ENCODE data around the gene MED12L.

Gene MED12L

GRCh38 chr3:151366993-151367392, 281.5 kb downstream of the MED12L start:
- H3K27me3 ChIP-seq (ENCODE audit: insufficient read depth, low read depth), result no peaks in the 10 kb centered on the region
- no peaks in the 10 kb centered on the region for H3K4me1 ChIP-seq (ENCODE audit: low read depth, poor library complexity, severe bottlenecking)
- H3K79me2 ChIP-seq (ENCODE audit: insufficient read depth, low read depth), result no peaks in the 10 kb centered on the region
- no peak overlapping the region for H3K4me2 ChIP-seq
- no peak overlapping the region for H3K9ac ChIP-seq
- H2AFZ ChIP-seq (ENCODE audit: low read depth), result no peak overlapping the region
- H4K20me1 ChIP-seq (ENCODE audit: insufficient read depth), result no peaks in the 10 kb centered on the region
- no peak overlapping the region for H3K4me3 ChIP-seq (IDR thresholded peaks at IDR 0.05; ENCODE audit: insufficient read depth, low read depth, low read length)
- no peaks in the 10 kb centered on the region for H3K36me3 ChIP-seq (ENCODE audit: insufficient read depth)
- H3K27ac ChIP-seq, result no peak overlapping the region
- no peak for TF ChIP-seq CTCF (conservative IDR thresholded peaks at IDR 0.05; ENCODE audit: low read depth, low read length)

GRCh38 chr3:151367448-151367847, 282.0 kb downstream of the MED12L start:
- Histone ChIP-seq H3K9ac (no peak overlapping the region), H2AFZ (ENCODE audit: low read depth) (no peak overlapping the region), H4K20me1 (ENCODE audit: insufficient read depth) (no peaks in the 10 kb centered on the region), H3K4me3 (IDR thresholded peaks at IDR 0.05; ENCODE audit: insufficient read depth, low read depth, low read length) (no peak overlapping the region), H3K36me3 (ENCODE audit: insufficient read depth) (no peaks in the 10 kb centered on the region), H3K79me2 (ENCODE audit: insufficient read depth, low read depth) (no peaks in the 10 kb centered on the region), H3K27ac (no peak overlapping the region), H3K27me3 (ENCODE audit: insufficient read depth, low read depth) (no peaks in the 10 kb centered on the region), H3K4me1 (ENCODE audit: low read depth, poor library complexity, severe bottlenecking) (no peaks in the 10 kb centered on the region), H3K4me2 (no peak overlapping the region)
- no peak for TF ChIP-seq CTCF (conservative IDR thresholded peaks at IDR 0.05; ENCODE audit: low read depth, low read length)

GRCh38 chr3:151371526-151371925, 286.1 kb downstream of the MED12L start:
- Histone ChIP-seq H2AFZ (ENCODE audit: low read depth) (no peak overlapping the region), H3K9ac (no peak overlapping the region), H3K27me3 (ENCODE audit: insufficient read depth, low read depth) (no peaks in the 10 kb centered on the region), H3K36me3 (ENCODE audit: insufficient read depth) (no peaks in the 10 kb centered on the region), H3K27ac (no peak overlapping the region), H3K79me2 (ENCODE audit: insufficient read depth, low read depth) (no peaks in the 10 kb centered on the region), H4K20me1 (ENCODE audit: insufficient read depth) (no peaks in the 10 kb centered on the region), H3K4me3 (IDR thresholded peaks at IDR 0.05; ENCODE audit: insufficient read depth, low read depth, low read length) (no peak overlapping the region), H3K4me2 (no peak overlapping the region), H3K4me1 (ENCODE audit: low read depth, poor library complexity, severe bottlenecking) (no peaks in the 10 kb centered on the region)
- no peak for TF ChIP-seq CTCF (conservative IDR thresholded peaks at IDR 0.05; ENCODE audit: low read depth, low read length)

GRCh38 chr3:151372063-151372820, 286.8 kb downstream of the MED12L start:
- Histone ChIP-seq H3K27ac (no peak overlapping the region), H4K20me1 (ENCODE audit: insufficient read depth) (no peaks in the 10 kb centered on the region), H3K79me2 (ENCODE audit: insufficient read depth, low read depth) (no peaks in the 10 kb centered on the region), H3K36me3 (ENCODE audit: insufficient read depth) (no peaks in the 10 kb centered on the region), H3K4me1 (ENCODE audit: low read depth, poor library complexity, severe bottlenecking) (no peaks in the 10 kb centered on the region), H3K4me3 (IDR thresholded peaks at IDR 0.05; ENCODE audit: insufficient read depth, low read depth, low read length) (no peak overlapping the region), H3K9ac (no peak overlapping the region), H2AFZ (ENCODE audit: low read depth) (no peak overlapping the region), H3K27me3 (ENCODE audit: insufficient read depth, low read depth) (no peaks in the 10 kb centered on the region), H3K4me2 (no peak overlapping the region)
- no peak for TF ChIP-seq CTCF (conservative IDR thresholded peaks at IDR 0.05; ENCODE audit: low read depth, low read length)
